IPS-15b (cell line): Measurements from ENCODE around the gene KRT2.

Experiments used
- H3K27me3 ChIP-seq: one replicate; pipeline ENCODE4 v1.6.1; 2013; ENCODE audit warnings: low read length; ENCODE audit not compliant: control insufficient read depth, insufficient read depth
- H3K36me3 ChIP-seq: one replicate; pipeline ENCODE4 v1.6.1; 2013; ENCODE audit warnings: low read length; ENCODE audit not compliant: control insufficient read depth, insufficient read depth
- H3K4me1 ChIP-seq: one replicate; pipeline ENCODE4 v1.6.1; 2013; ENCODE audit warnings: mild to moderate bottlenecking, low read length; ENCODE audit not compliant: control insufficient read depth, insufficient read depth
- H3K4me3 ChIP-seq: one replicate; pipeline ENCODE4 v1.5.1; 2013; ENCODE audit warnings: low read depth, low read length
- H3K9ac ChIP-seq: one replicate; pipeline ENCODE4 v1.6.1; 2013; ENCODE audit warnings: low read depth, mild to moderate bottlenecking, low read length
- H3K9me3 ChIP-seq: one replicate; pipeline ENCODE4 v1.6.1; 2013; ENCODE audit warnings: mild to moderate bottlenecking, low read length; ENCODE audit not compliant: control insufficient read depth, insufficient read depth

The KRT2 gene

GRCh38 chr12:52600475-52600874 lies 51.5 kb downstream of the KRT2 start:
- H3K9me3 ChIP-seq = no peaks in the 10 kb centered on the region
- no peaks in the 10 kb centered on the region for H3K36me3 ChIP-seq
- H3K4me1 ChIP-seq = no peaks in the 10 kb centered on the region
- no peak overlapping the region for H3K9ac ChIP-seq
- H3K27me3 ChIP-seq = peaks cover 4% of the 10 kb centered on the region
- H3K4me3 ChIP-seq = no peak overlapping the region

DNA sequence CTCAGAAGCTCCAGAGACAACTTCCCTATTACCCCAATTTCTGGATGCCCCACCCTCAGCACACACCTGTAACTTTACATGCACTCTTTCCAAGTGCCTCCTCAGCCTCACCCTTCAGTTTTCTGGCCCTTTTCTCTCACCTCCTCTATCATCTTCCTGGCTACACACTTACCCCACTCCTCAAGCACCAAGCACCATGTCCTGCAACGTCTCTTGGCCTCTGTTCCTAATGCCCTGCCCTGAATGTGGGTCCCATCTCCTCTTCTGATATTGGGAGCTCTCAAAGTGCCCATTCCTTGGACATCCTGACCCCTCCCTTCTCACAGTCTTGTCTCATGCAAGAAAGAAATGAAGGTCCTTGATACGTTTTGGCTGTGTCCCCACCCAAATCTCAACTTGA lies 51.9 kb downstream of the KRT2 start:
- H3K9me3 ChIP-seq = no peaks in the 10 kb centered on the region
- H3K27me3 ChIP-seq = peaks cover 4% of the 10 kb centered on the region
- H3K9ac ChIP-seq = no peak overlapping the region
- no peaks in the 10 kb centered on the region for H3K4me1 ChIP-seq
- H3K4me3 ChIP-seq = no peak overlapping the region
- H3K36me3 ChIP-seq = no peaks in the 10 kb centered on the region

DNA sequence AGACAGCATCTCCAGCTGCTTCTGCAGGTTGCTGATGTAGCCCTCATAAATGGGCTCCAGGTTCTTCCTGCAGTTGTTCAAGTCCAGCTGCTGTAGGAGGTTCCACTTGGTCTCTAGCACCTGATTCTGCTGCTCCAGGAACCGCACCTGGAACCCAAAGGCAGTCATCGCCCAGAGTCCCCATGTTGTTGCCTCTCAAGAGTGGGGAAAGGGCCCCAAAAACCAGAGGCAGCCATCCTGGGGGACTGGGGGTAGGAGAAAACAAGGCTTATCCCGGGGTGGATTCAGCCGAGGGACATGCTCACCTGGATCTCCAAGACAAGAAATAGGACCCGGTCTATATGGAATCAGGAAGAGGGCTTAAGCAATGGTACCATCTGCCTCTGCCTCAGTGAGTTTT lies 53.0 kb downstream of the KRT2 start:
- no peak overlapping the region for H3K9ac ChIP-seq
- H3K27me3 ChIP-seq = peaks cover 4% of the 10 kb centered on the region
- H3K9me3 ChIP-seq = no peaks in the 10 kb centered on the region
- no peaks in the 10 kb centered on the region for H3K4me1 ChIP-seq
- no peaks in the 10 kb centered on the region for H3K36me3 ChIP-seq
- H3K4me3 ChIP-seq = no peak overlapping the region
